ENCODE data around the gene RAB4B.

Gene RAB4B

DNA sequence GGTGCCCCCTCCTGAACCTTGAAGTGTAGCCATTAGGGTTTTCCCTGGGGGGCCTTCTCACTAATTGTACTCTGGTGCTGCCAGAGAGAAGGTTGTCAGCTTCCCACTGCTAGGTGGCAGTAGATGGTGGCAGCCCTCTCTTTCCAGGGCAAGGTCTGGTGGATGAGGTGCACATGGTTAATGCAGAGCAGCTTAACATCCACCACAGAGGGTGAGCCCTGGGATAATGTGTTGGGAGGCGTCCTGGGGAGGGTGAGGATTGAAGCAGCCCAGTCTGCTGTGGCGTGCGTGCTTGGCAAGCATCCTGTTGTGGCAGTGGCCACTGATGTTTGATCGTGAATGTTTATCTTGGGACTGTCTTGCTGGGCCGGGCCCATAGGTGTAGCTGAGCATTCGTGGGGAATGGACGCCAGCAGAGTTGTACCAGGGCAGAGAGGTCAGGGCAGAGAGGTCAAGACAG, 26.8 kb downstream of the RAB4B start:
- no peak for DNase-seq (ENCODE audit: low read depth, low spot score)
- ChIA-PET POLR2A (interaction anchor here (0.6 to 1.7 kb wide), 2 partner anchors 54 to 146 kb away, joined by 3 to 4 read pairs; partner anchors contain the start of genes ACTMAP and SNRPA), CTCF (interaction anchor here (3.2 to 5.6 kb wide), 3 partner anchors 15 to 143 kb away, joined by 21 to 58 read pairs (median 28); partner anchors contain the start of gene RAB4B)
- no peak overlapping the region for H3K4me3 ChIP-seq (ENCODE audit: low read depth, low read length)
- peak; percentile 7 for TF ChIP-seq CTCF (IDR thresholded peaks at IDR 0.05; ENCODE audit: insufficient read depth, low read length, missing control alignments)

DNA sequence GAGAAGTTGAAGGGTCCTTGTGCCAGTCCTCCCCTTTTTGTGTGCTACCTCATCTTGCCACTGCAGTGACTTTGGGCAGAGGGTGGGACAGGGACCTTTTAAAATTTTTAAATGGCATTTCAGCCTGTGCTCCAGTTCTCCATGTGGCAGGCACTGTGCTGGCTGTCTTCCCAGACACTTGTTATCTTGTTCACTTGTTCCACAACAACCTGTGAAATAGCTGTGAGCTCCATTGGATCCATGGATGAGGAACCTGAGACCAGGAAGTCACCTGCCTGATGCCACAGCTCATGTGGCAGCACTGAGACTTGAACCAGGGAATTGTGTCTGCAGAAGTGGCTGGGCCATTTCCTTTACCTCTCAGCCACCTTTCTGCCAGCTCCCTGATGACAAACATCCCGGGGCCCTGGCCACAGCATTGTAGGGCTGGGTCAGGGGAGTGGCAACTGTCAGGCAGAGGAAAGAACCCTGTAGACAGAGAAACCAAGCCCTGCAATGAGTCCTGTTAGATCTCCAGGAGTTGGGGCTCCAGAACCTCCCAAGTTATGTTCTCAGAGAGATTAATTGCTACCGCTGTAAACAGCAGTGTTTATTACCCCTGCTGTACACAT, 27.3 kb downstream of the RAB4B start:
- no peak for TF ChIP-seq CTCF (IDR thresholded peaks at IDR 0.05; ENCODE audit: insufficient read depth, low read length, missing control alignments)
- ChIA-PET POLR2A (interaction anchor here (0.6 to 1.7 kb wide), 3 partner anchors 28 to 147 kb away, joined by 3 to 4 read pairs (median 3); partner anchors contain the start of genes ACTMAP, RAB4B and SNRPA), CTCF (interaction anchor here (0.6 to 5.6 kb wide), 6 partner anchors 11 to 147 kb away, joined by 3 to 58 read pairs (median 16); partner anchors contain the start of gene RAB4B)
- no peak for DNase-seq (ENCODE audit: low read depth, low spot score)
- no peak overlapping the region for H3K4me3 ChIP-seq (ENCODE audit: low read depth, low read length)

- peak; percentile 63 for DNase-seq (ENCODE audit: low read depth, low spot score)
- TF ChIP-seq CTCF (IDR thresholded peaks at IDR 0.05; ENCODE audit: insufficient read depth, low read length, missing control alignments), result peak; percentile 98
- CTCF ChIA-PET, result interaction anchor here (0.6 to 5.6 kb wide), 25 partner anchors 10 to 155 kb away, joined by 3 to 58 read pairs (median 3); partner anchors contain the start of gene RAB4B
- POLR2A ChIA-PET, result interaction anchor here (1.1 to 1.2 kb wide), 2 partner anchors 13 to 29 kb away, joined by 3 to 4 read pairs; partner anchors contain the start of gene RAB4B
- H3K4me3 ChIP-seq (ENCODE audit: low read depth, low read length), result peak overlapping the region; percentile 20
Observed at GRCh38 chr19:40806423-40807146, 28.5 kb downstream of the RAB4B start.

DNA sequence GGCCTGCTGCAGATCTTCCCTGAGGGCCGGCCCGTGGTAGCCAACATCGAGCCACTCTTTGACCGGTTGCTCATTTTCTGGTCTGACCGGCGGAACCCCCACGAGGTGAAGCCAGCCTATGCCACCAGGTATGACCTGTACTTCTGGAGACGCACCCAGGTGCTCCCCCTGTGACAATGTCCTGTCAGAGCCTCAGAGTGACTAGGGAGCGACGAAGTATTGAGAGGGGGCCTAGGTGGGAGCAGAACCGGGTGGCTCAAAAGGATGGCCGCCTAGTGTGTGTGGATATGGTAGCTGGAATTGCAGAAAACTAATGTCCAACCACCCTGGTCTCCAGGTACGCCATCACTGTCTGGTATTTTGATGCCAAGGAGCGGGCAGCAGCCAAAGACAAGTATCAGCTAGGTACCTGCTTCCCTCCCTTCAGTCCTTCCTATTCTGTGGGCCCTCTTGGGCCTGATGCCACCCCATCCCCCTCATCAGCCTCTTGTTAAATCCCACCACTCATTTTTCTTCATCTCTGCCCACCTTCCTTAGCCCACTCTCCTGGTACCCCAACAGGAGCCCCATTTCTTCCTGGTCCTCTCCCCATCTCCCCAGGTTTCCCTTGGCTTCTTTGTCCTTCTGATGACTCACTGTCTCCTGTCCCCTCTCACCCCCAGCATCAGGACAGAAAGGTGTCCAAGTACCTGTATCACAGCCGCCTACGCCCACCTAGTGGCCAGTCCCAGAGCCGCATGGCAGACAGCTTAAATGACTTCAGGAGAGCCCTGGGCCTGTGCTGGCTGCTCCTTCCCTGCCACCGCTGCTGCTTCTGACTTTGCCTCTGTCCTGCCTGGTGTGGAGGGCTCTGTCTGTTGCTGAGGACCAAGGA, 29.3 kb downstream of the RAB4B start:
- no peak overlapping the region for H3K4me3 ChIP-seq (ENCODE audit: low read depth, low read length)
- POLR2A ChIA-PET, result interaction anchor here (1.1 kb wide), 1 partner anchor 13 kb away, joined by 4 read pairs; no protein-coding TSS in a partner anchor
- CTCF ChIA-PET, result interaction anchor here (0.7 to 5.6 kb wide), 22 partner anchors 9 to 155 kb away, joined by 3 to 58 read pairs (median 3); partner anchors contain the start of gene RAB4B
- peak; percentile 24 for TF ChIP-seq CTCF (IDR thresholded peaks at IDR 0.05; ENCODE audit: insufficient read depth, low read length, missing control alignments)
- no peak for DNase-seq (ENCODE audit: low read depth, low spot score)

DNA sequence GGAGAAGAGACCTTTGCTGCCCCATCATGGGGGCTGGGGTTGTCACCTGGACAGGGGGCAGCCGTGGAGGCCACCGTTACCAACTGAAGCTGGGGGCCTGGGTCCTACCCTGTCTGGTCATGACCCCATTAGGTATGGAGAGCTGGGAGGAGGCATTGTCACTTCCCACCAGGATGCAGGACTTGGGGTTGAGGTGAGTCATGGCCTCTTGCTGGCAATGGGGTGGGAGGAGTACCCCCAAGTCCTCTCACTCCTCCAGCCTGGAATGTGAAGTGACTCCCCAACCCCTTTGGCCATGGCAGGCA, 29.9 kb downstream of the RAB4B start:
- ChIA-PET POLR2A (no interaction called here), CTCF (interaction anchor here (0.8 to 5.6 kb wide), 7 partner anchors 12 to 174 kb away, joined by 3 to 58 read pairs (median 6); partner anchors contain the start of gene RAB4B)
- no peak for DNase-seq (ENCODE audit: low read depth, low spot score)
- H3K4me3 ChIP-seq (ENCODE audit: low read depth, low read length), result no peak overlapping the region
- no peak for TF ChIP-seq CTCF (IDR thresholded peaks at IDR 0.05; ENCODE audit: insufficient read depth, low read length, missing control alignments)
